ENCODE measurements around the gene TTC14.
"Not testable (repeated sequence)": the region's sequence is repeated elsewhere in the genome, so short reads cannot be mapped to it uniquely, and the experiment has no call there.

TTC14 gene, protein sequence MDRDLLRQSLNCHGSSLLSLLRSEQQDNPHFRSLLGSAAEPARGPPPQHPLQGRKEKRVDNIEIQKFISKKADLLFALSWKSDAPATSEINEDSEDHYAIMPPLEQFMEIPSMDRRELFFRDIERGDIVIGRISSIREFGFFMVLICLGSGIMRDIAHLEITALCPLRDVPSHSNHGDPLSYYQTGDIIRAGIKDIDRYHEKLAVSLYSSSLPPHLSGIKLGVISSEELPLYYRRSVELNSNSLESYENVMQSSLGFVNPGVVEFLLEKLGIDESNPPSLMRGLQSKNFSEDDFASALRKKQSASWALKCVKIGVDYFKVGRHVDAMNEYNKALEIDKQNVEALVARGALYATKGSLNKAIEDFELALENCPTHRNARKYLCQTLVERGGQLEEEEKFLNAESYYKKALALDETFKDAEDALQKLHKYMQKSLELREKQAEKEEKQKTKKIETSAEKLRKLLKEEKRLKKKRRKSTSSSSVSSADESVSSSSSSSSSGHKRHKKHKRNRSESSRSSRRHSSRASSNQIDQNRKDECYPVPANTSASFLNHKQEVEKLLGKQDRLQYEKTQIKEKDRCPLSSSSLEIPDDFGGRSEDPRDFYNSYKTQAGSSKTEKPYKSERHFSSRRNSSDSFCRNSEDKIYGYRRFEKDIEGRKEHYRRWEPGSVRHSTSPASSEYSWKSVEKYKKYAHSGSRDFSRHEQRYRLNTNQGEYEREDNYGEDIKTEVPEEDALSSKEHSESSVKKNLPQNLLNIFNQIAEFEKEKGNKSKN

DNA sequence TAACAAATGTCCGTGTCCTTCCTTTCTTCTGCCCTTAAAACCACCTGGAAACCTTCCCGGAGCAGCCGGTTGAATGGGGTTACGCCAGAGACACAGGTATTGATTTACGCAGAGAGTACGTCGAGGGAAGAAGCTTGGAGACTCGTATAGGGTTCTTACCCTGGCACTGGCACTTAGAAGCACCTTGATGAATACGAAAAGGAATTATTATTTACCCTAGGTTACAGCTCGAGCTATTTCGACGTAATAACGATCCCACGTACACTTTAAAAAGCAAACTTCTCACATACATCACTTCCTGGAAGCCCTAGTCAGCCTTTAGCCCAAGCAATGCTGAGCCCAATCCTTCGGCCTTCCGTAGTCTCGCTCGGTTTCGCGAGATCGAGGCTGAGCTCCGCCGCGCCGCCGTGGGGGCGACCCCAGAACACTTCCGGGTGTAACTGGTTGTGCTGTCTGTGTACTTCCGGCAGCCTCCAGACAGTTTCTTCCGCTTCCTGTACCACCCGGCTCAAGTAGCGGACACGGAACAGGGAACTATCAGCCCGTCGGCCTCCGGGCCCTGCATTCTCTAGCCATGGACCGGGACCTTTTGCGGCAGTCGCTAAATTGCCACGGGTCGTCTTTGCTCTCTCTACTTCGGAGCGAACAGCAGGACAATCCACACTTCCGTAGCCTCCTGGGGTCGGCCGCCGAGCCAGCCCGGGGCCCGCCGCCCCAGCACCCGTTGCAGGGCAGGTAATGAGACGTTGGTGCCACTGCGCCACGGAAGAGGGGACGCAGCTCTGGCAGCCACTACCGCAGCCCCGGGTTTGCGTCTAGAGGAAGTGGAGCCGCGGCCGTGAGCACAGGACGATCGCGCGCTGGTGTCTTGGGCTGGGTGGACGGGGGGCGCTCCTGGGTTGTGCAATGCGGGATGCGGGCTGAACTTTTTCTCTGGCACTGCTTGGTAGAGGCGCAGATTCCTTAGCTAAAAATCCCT lies at the start of gene TTC14:
Gene TTC14, plus strand, starts transcription at position 476 of the 979 bp plus-strand sequence. Its CDS starts 99 bp downstream, at position 575.
- peak; percentile 92 for DNase-seq (ENCODE audit: low spot score)

DNA sequence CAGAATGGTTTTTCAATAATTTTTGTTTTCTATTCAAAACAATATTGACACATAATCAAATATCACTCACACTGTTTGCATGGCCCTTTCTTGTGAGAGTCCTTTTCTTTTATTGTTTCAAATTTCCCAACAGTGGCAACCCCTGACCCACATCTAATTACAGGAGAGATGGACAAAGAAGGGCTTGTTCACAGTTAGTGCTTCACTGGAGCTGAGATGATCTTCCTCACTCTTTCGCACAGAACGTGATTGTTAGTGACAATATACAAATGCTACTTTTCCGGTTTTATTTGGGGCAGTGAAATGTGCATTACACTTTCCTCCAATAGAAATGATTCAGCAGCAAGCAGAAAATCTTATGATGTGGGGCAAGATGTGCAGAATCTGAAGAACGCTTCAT lies 38.6 kb upstream of the TTC14 start:
- DNase-seq (ENCODE audit: low spot score), result peak; percentile 69

DNA sequence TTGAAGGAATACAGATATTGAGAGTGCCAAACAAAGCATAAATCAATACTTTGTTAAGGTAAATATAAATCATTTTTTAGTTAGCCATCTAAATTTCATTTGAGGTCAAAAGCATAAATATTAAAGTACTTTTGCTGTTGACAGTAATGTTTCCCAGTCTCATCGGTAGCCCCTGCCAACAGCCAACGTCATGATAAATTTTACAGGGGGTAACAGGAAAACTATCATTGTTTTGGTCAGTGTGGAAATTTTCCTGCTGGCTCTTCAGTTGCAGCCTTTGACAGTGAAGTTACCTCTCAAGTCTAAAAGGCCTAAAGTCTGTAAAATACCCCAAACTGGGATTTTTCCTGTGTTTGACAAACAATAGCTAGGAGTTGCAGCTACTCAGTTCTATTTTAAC lies 37.3 kb upstream of the TTC14 start:
- DNase-seq (ENCODE audit: low spot score), result no peak

- no peak for DNase-seq (ENCODE audit: low spot score)
Measured at GRCh38 chr3:180570238-180570637, 31.7 kb upstream of the TTC14 start.

GRCh38 chr3:180571831-180572598 lies 29.9 kb upstream of the TTC14 start:
- DNase-seq (ENCODE audit: low spot score), result peak; percentile 19

- DNase-seq (ENCODE audit: low spot score), result no peak
Measured at GRCh38 chr3:180575571-180575970, 26.4 kb upstream of the TTC14 start.

GRCh38 chr3:180580934-180581333 lies 21.0 kb upstream of the TTC14 start:
- no peak for DNase-seq (ENCODE audit: low spot score)

- no peak for DNase-seq (ENCODE audit: low spot score)
Measured at GRCh38 chr3:180590396-180590795, 11.6 kb upstream of the TTC14 start.

DNA sequence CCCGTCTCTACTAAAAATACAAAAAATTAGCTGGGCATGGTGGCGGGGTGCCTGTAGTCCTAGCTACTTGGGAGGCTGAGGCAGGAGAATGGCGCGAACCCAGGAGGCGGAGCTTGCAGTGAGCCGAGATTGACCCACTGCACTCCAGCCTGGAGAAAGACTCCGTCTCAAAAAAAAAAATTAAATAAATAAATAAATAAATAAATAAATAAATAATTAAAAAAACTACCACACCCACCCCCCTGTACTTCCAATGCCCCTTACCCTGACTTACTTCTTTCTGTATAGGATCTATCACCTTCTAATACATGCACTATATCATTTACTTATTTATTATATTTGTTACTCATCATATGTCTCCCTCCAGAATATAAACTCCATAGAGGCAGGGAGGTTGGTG lies 8.3 kb upstream of the TTC14 start:
- DNase-seq (ENCODE audit: low spot score), result not testable (repeated sequence)

GRCh38 chr3:180594631-180595558 lies 7.1 kb upstream of the TTC14 start:
- DNase-seq (ENCODE audit: low spot score), result peak; percentile 88

- DNase-seq (ENCODE audit: low spot score), result no peak
Measured at GRCh38 chr3:180595559-180595935, 6.4 kb upstream of the TTC14 start.

DNA sequence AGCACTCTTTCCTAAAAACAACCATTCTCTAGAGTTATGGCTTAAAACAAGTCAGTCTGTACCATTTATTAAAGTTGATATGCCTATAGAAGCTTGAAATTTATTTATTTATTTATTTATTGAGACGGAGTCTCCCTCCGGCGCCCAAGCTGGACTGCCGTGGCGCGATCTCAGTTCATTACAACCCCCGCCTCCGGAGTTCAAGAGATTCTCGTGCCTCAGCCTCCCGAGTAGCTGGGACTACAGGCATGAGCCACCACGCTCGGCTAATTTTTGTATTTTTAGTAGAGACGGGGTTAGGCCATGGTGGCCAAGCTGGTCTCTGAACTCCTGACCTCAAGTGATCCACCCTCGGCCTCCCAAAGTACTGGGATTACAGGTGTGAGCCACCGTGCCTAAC lies 1.5 kb upstream of the TTC14 start:
- DNase-seq (ENCODE audit: low spot score), result no peak

DNA sequence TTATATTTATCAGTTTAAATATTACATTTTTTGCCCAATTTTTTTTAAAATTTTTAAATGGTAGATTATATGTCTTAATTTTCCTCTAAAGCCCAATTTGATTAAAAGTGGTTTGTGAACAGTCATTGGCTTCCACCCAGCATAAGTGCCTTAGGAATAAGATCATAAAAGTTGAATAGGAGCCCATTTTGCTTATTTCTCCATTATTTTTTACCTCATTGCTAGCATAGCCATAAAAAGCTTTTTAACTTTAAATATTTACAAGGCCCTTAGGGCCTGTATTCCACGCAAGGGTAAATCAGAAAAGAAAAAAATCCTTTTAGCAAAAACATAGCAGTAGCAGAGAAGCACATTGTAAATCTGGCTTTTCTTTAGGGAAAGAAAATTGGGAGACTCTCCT lies 9.0 kb downstream of the TTC14 start:
- DNase-seq (ENCODE audit: low spot score), result no peak

- no peak for DNase-seq (ENCODE audit: low spot score)
Measured at GRCh38 chr3:180612364-180612763, 10.4 kb downstream of the TTC14 start.

- no peak for DNase-seq (ENCODE audit: low spot score)
Measured at GRCh38 chr3:180615954-180616353, 14.0 kb downstream of the TTC14 start.

DNA sequence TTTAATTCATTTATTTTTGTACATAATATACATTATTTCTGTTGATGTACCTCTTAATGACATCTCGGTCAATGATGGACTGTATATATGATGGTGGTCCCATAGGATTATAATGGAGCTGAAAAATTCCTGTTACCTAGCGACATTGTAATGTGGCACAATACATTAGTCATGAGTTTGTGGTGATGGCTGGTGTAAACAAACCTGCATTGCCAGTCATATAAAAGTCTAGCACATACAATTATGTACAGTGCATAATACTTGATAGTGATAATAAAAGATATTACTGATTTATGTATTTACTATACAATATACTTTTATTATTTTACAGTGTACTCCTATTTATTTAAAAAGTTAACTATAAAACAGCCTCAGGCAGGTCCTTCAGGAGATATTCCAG lies 15.1 kb downstream of the TTC14 start:
- DNase-seq (ENCODE audit: low spot score), result no peak

DNA sequence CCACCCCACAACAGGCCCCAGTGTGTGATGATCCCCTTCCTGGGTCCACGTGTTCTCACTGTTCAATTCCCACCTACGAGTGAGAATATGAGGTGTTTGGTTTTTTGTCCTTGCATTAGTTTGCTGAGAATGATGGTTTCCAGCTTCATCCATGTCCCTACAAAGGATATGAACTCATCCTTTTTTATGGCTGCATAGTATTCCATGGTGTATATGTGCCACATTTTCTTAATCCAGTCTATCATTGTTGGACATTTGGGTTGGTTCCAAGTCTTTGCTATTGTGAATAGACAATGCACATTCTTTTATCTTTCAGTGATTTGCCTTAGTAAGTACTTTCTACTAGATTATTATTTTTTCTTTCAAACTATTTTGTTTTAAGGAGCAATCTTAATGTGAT lies 16.6 kb downstream of the TTC14 start:
- DNase-seq (ENCODE audit: low spot score), result not testable (repeated sequence)

DNA sequence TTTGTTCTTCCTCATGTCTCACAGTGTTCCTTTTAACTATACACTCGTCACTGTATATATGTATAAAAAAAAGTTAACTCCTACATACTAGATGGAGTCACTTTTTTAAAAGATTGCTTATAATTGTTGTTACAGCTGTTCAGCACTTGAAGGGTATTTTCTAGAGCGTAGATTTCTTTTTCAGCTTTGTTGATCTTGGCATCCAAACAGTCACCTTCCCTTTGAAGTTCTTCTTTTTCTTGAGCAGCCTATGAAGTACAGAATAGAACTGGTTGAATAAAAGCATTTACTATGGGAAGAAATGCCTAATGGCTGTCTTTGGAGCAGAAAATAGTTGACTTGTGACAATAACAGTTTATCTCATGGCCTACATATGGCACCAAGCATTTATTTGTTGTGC lies 17.8 kb downstream of the TTC14 start:
- DNase-seq (ENCODE audit: low spot score), result no peak

DNA sequence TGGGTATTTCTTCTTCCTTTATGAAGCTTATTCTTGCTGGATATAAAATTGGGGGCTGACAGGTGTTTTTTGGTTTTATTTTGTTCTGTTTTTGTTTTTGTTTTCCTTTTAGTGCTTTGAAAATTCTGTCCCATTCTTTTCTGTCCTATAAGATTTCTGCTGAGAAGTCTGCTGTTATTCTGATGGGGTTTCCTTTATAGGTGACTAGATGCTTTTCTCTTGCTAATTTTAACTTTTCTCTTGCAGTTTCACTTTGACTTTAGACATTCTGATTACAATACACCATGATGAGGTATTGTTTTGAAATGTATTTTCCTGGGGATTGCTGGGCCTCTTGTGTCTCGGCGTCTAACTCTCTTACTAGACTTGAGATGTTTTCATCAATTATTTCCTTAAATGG lies 22.8 kb downstream of the TTC14 start:
- DNase-seq (ENCODE audit: low spot score), result no peak

DNA sequence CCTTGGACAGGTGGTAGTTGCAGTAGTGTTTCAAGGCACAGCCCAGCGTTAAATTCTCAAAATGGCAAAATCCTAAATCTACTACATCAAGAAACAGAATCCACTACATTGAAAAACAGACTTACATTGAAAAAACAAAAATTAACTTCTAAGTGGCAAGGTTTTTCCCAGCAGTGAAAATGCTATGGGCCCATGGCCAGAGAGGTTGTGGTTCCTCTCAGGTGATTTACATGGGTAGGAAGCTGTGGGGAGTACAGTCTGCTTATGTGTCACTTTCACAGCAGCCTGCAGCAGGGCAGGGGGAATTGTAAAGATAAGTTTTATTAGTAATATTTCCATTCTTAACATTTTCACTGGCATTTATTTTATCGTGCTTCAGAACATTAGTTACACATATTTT lies 24.9 kb downstream of the TTC14 start:
- no peak for DNase-seq (ENCODE audit: low spot score)
